DND-41 (cell line): ENCODE data around the gene FMNL3.

ENCODE experiments used
- CTCF ChIP-seq: IDR thresholded peaks from 2 replicates; pipeline ENCODE4 v1.5.1; 2012; ENCODE audit warnings: borderline replicate concordance, low read length, moderate library complexity, mild to moderate bottlenecking; ENCODE audit not compliant: poor library complexity, severe bottlenecking; ENCODE audit errors: extremely low read depth
- EZH2 ChIP-seq: IDR thresholded peaks from 3 replicates; pipeline ENCODE4 v1.6.1; 2012; ENCODE audit warnings: borderline replicate concordance, low read depth, mild to moderate bottlenecking, moderate library complexity, low read length, inconsistent platforms; ENCODE audit not compliant: severe bottlenecking

DNA sequence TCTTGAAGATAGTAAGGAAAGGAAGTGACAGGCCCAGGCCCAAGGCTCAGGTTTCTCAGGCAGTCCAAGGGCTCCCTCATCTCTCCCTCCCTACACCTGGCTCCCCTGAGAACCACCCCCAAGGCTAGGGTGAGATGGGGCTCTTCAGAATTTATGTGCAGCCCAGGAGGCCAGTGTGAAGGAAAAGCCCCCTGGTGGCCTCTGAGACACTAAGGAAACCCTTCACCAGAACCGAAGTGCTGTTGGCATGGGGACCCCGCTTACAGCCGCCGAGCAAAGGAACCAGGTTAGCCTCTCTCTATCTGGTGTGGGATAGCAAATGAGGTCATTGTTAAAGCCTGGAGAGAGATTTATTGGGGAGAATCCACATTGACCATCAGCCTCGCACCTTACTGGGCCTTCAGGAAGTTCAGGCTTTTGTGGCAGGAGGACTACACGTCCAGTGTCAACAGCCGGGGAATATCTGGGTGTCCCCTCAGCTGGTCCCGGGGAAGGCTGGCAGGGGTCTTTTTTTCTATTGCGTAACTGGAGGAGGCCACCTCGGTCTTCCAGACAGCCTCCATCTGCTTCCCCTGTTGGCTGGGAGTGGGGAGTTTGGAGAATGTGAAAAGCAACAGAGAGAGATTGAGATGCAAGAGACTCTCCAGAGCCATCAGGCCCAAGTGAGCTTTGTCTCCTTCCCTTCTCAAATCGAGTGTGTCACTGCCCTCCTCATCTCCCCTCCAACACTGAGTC, 119.9 kb downstream of the FMNL3 start:
- TF ChIP-seq CTCF (peak; percentile 22), EZH2 (no peak)
